ENCODE results near the gene GPN3. TPM values are rescaled to one million over a fixed set of nuclear protein-coding genes. Genes with fewer than 3 reads are reported as not detected.

Gene GPN3
- total and polyA plus RNA-seq, 2 of the 13 experiments (the other 11 are each of a cell fraction or from before 2014, with no cell fraction given) = 28.7 to 29.5 TPM

GRCh38 chr12:110449799-110450497 lies 18.1 kb downstream of the GPN3 start, which contains the start of gene ARPC3 (continued):
- peak; percentile 68; the same call in 1 of the 2 replicates for TF ChIP-seq IRF2 (CRISPR knock-in tag; IDR thresholded peaks at IDR 0.05)
- peak; percentile 79 for TF ChIP-seq MED8 (CRISPR knock-in tag; IDR thresholded peaks at IDR 0.05; ENCODE audit: insufficient replicate concordance)
- peak; percentile 71; the same call in 1 of the 2 replicates for TF ChIP-seq ZNF788 (CRISPR knock-in tag; IDR thresholded peaks at IDR 0.05; ENCODE audit: borderline replicate concordance)
- no peak; the same call in 1 of the 2 replicates for TF ChIP-seq NCOA2 (CRISPR knock-in tag; IDR thresholded peaks at IDR 0.05)
- no peak for TF ChIP-seq SMAD1 (CRISPR knock-in tag; IDR thresholded peaks at IDR 0.05; ENCODE audit: borderline replicate concordance, low read depth)
- TF ChIP-seq ZNF513 (CRISPR knock-in tag; conservative IDR thresholded peaks at IDR 0.05) = 0 out of 2 replicates have a peak, but pooled peaks have one; percentile 2
- no peak for TF ChIP-seq ZNF660 (CRISPR knock-in tag; IDR thresholded peaks at IDR 0.05; ENCODE audit: borderline replicate concordance, low read depth)
- TF ChIP-seq ZNF709 (CRISPR knock-in tag; IDR thresholded peaks at IDR 0.05) = no peak
- no peak for TF ChIP-seq RFX3 (CRISPR knock-in tag; IDR thresholded peaks at IDR 0.05)
- TF ChIP-seq ZNF530 (CRISPR knock-in tag; IDR thresholded peaks at IDR 0.05; ENCODE audit: low read depth) = no peak
- peak; percentile 97 for TF ChIP-seq HNF1B (CRISPR knock-in tag; IDR thresholded peaks at IDR 0.05)
- 0 out of 2 replicates have a peak, but pooled peaks have one; percentile 14 for TF ChIP-seq ZNF224 (CRISPR knock-in tag; IDR thresholded peaks at IDR 0.05)
- TF ChIP-seq ETV5 (CRISPR knock-in tag; IDR thresholded peaks at IDR 0.05; ENCODE audit: borderline replicate concordance) = peak; percentile 96
- no peak for TF ChIP-seq SMARCC2 (IDR thresholded peaks at IDR 0.05)
- TF ChIP-seq CBFB (CRISPR knock-in tag; IDR thresholded peaks at IDR 0.05) = 0 out of 2 replicates have a peak, but pooled peaks have one; percentile 21
- no peak for TF ChIP-seq SRSF9 (IDR thresholded peaks at IDR 0.05; ENCODE audit: borderline replicate concordance, insufficient read depth, low read depth, low read length, poor library complexity, severe bottlenecking)
- peak; percentile 94 for TF ChIP-seq KDM2A (CRISPR knock-in tag; IDR thresholded peaks at IDR 0.05; ENCODE audit: borderline replicate concordance, low read depth)
- no peak for TF ChIP-seq ZFP37 (CRISPR knock-in tag; IDR thresholded peaks at IDR 0.05; ENCODE audit: borderline replicate concordance)
- TF ChIP-seq ZBTB34 (CRISPR knock-in tag; IDR thresholded peaks at IDR 0.05) = no peak
- TF ChIP-seq ZZZ3 (CRISPR knock-in tag; IDR thresholded peaks at IDR 0.05; ENCODE audit: borderline replicate concordance) = no peak; the same call in 1 of the 2 replicates
- no peak; the same call in 1 of the 2 replicates for TF ChIP-seq ATF7-NPFF (CRISPR knock-in tag; IDR thresholded peaks at IDR 0.05; ENCODE audit: low read depth)
- peak; percentile 77; the same call in 1 of the 2 replicates for TF ChIP-seq NR2C2 (CRISPR knock-in tag; IDR thresholded peaks at IDR 0.05; ENCODE audit: borderline replicate concordance)
- TF ChIP-seq ZBTB39 (CRISPR knock-in tag; IDR thresholded peaks at IDR 0.05) = no peak

All from HepG2 (cell line).